Activated T-helper 17 cell treated with anti-CD3 and anti-CD28 coated beads, Interleukin-2, amount 50 U/mL, for 72 hours (primary cell): Measurements from ENCODE around the gene GPR157. TPM values are rescaled to one million over a fixed set of nuclear protein-coding genes. Genes with fewer than 3 reads are reported as not detected.

ENCODE experiments used
- ATAC-seq: fragments of 150-1000 bp; cut with Tn5 transposase; replicated peaks from 2 replicates; pipeline ENCODE4 v1.10.0; 2021; ENCODE audit warnings: mild to moderate bottlenecking, moderate library complexity
- H3K27ac Mint-ChIP-seq: one replicate; pipeline ENCODE4 v1.8.0; 2022; ENCODE audit warnings: mixed read lengths
- H3K27me3 Mint-ChIP-seq: one replicate; pipeline ENCODE4 v1.8.0; 2022; ENCODE audit warnings: mixed read lengths
- H3K36me3 Mint-ChIP-seq: one replicate; pipeline ENCODE4 v1.8.0; 2022; ENCODE audit warnings: low read depth, mild to moderate bottlenecking, mixed read lengths
- H3K4me1 Mint-ChIP-seq: one replicate; pipeline ENCODE4 v1.8.0; 2022; ENCODE audit warnings: mixed read lengths
- H3K4me3 Mint-ChIP-seq: one replicate; pipeline ENCODE4 v1.8.0; 2022; ENCODE audit warnings: mild to moderate bottlenecking, mixed read lengths
- H3K9me3 Mint-ChIP-seq: one replicate; pipeline ENCODE4 v1.8.0; 2022; ENCODE audit warnings: mixed read lengths
- total RNA-seq, 2 donors: library from RNA; stranded (reverse); gene quantifications; one replicate each; pipeline ENCODE4 v1.2.3, GENCODE V29; 2022

The GPR157 gene
- total RNA-seq, 2 donors from 2014 or later = 16.0 to 23.8 TPM

DNA sequence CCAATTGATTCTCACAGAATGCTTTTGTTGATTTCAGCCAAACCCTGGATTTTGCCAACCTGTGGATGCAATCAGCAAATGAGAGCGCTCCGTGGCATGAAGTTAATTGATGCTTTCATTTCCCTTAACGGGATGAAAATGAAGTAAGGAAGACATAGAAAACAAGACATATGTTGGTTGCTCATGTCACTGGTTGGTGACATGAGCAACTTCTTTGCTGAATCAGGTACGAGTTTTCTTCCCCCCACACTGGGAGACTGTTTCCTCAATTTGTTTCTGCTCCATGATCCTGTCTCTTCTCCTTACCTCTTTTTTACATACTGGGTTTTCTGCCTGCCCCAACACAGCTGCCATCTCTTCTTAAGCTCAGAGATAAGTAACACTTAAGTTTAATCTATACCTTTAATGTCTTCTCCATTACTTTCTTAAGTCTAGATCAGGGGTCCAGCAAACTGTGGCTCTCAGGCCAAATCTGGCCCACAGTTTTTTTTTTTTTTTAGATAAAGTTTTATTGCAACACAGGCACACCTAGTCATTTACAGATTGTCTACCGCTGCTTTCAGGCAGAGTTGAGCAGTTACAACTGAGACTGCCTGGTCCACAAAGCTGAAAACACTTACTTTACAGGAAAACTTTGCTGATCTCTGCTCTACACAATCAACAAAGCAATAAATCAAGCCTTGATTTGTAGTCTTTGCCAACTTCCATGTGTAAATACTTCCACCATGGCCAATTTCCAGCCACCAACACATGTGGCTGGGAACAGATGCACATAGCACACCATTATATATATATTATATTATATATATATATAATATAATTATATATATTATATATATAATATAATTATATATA, 13.3 kb downstream of the GPR157 start:
- Mint-ChIP-seq H3K4me3 (no peak overlapping the region), H3K36me3 (no peaks in the 10 kb centered on the region), H3K27me3 (no peaks in the 10 kb centered on the region), H3K4me1 (peaks cover 17% of the 10 kb centered on the region), H3K27ac (no peak overlapping the region), H3K9me3 (no peaks in the 10 kb centered on the region)
- no peak for ATAC-seq

- Mint-ChIP-seq H3K4me1 (peaks cover 17% of the 10 kb centered on the region), H3K9me3 (no peaks in the 10 kb centered on the region), H3K27me3 (no peaks in the 10 kb centered on the region), H3K27ac (peak overlapping the region; percentile 69), H3K36me3 (no peaks in the 10 kb centered on the region), H3K4me3 (peak overlapping the region; percentile 36)
- peak; percentile 74 for ATAC-seq
Measured at GRCh38 chr1:9112961-9113880, 15.7 kb downstream of the GPR157 start.

GRCh38 chr1:9111957-9112356, 16.9 kb downstream of the GPR157 start:
- Mint-ChIP-seq H3K27me3 (no peaks in the 10 kb centered on the region), H3K4me3 (peak overlapping the region; percentile 45), H3K9me3 (no peaks in the 10 kb centered on the region), H3K36me3 (no peaks in the 10 kb centered on the region), H3K4me1 (peaks cover 17% of the 10 kb centered on the region), H3K27ac (peak overlapping the region; percentile 65)
- peak; percentile 86 for ATAC-seq

DNA sequence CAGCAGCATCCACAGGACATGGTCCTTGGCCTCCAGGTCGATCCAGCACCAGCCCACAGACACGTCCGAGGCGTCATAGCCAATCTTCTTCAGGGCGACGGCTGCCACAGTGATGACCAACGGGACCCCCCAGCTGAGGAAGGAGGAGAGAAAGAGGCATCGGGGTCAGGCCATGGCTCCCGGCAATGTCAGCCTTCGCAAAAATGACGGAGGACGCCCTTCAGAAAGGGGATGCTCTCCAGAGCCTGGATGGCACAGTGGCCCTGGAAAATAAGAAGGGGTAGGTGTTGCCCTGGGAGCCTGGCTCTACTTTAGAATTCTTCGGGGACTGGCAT, 17.6 kb downstream of the GPR157 start:
- no peak for ATAC-seq
- Mint-ChIP-seq H3K4me3 (peak overlapping the region; percentile 45), H3K4me1 (peaks cover 17% of the 10 kb centered on the region), H3K27me3 (no peaks in the 10 kb centered on the region), H3K36me3 (no peaks in the 10 kb centered on the region), H3K27ac (peak overlapping the region; percentile 65), H3K9me3 (no peaks in the 10 kb centered on the region)

GRCh38 chr1:9110669-9111356, 18.1 kb downstream of the GPR157 start:
- peak; percentile 52 for ATAC-seq
- peaks cover 17% of the 10 kb centered on the region for H3K4me1 Mint-ChIP-seq
- no peaks in the 10 kb centered on the region for H3K9me3 Mint-ChIP-seq
- no peak overlapping the region for H3K27ac Mint-ChIP-seq
- no peaks in the 10 kb centered on the region for H3K36me3 Mint-ChIP-seq
- H3K27me3 Mint-ChIP-seq = no peaks in the 10 kb centered on the region
- peak overlapping the region; percentile 45 for H3K4me3 Mint-ChIP-seq

DNA sequence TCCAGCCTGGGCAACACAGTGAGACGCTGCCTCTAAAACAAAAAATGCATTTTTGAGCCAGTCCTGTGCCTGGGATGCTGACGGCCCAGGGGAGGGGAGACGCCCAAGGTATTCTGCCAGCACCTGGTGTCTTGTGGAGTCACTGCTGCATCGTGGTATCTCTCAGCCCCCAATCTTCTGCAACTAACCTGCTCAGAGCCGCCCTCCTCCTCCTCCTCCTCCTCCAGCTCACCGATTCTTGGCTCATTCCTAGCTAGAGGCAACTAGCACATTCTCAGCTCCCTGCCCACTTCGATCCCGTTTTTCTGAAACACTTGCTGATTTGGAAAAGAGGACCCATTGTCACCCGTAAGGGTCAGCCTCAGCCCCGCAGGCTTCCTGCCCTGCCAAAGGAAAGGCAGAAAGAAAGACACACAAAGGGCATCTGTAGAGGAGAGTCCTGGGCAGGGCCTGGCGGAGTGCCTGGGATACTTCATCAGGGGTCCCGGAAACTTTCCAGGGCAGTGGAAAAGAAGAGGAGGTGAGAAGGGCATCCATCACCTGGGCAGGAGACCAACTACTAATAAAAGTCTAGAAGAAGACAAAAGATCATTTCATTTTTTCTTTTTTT, 20.7 kb downstream of the GPR157 start:
- no peaks in the 10 kb centered on the region for H3K9me3 Mint-ChIP-seq
- no peak overlapping the region for H3K4me3 Mint-ChIP-seq
- H3K4me1 Mint-ChIP-seq = peaks cover 16% of the 10 kb centered on the region
- ATAC-seq = no peak
- H3K27me3 Mint-ChIP-seq = no peaks in the 10 kb centered on the region
- no peak overlapping the region for H3K27ac Mint-ChIP-seq
- H3K36me3 Mint-ChIP-seq = peaks cover 1% of the 10 kb centered on the region

- Mint-ChIP-seq H3K9me3 (no peaks in the 10 kb centered on the region), H3K4me1 (peaks cover 11% of the 10 kb centered on the region), H3K27me3 (no peaks in the 10 kb centered on the region), H3K4me3 (no peak overlapping the region), H3K27ac (no peak overlapping the region), H3K36me3 (peaks cover 11% of the 10 kb centered on the region)
- ATAC-seq = no peak
Measured at GRCh38 chr1:9107136-9107535, 21.8 kb downstream of the GPR157 start.

DNA sequence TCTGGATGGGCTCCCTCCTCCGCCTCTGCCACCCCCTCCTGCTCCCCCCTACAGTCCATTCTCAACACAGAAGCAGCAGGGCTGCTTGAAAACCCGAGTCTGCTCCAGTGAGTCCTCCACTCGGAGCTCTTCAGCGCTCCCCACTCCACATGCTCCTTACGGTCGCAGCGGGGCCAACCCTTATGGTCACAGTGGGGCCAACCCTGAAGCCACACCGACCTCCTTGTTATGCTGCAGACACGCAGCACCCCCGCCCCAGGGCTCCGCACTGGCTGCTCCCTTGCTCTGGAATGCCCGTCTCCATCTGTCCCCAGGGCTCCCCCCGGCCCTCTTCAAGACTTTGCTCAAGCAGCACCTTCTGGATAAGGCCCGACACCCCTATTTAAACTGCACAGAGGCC, 22.6 kb downstream of the GPR157 start:
- H3K36me3 Mint-ChIP-seq = peaks cover 11% of the 10 kb centered on the region
- H3K9me3 Mint-ChIP-seq = no peaks in the 10 kb centered on the region
- no peak overlapping the region for H3K27ac Mint-ChIP-seq
- H3K4me3 Mint-ChIP-seq = no peak overlapping the region
- peaks cover 6% of the 10 kb centered on the region for H3K4me1 Mint-ChIP-seq
- ATAC-seq = no peak
- no peaks in the 10 kb centered on the region for H3K27me3 Mint-ChIP-seq

DNA sequence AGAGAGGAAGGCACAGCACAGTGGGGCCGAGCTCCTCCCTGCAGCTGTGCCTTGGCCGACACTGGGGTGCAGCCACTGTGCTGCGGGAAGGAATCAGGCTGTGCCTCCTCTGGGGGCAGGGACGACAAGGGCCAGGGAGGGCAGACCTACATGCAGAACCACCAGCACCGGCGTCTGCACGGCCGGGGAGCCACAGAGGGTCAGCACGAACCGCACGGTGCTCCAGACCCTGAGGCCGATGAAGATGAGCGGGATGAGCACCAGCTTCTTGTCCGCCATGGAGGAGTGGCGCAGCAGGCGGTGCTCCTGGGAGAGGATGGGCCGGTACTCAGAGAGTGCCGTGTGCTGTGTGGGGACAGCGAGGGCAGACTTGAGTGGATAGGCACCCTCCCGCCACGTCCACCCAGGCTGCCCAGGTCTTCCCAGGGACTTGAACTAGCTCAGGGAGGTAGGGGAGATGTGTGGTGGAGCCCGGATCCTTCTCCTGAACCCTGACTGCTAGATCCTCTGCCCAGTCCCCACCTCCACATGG, 23.5 kb downstream of the GPR157 start:
- no peak overlapping the region for H3K4me3 Mint-ChIP-seq
- H3K36me3 Mint-ChIP-seq = peaks cover 11% of the 10 kb centered on the region
- no peaks in the 10 kb centered on the region for H3K9me3 Mint-ChIP-seq
- no peaks in the 10 kb centered on the region for H3K4me1 Mint-ChIP-seq
- no peaks in the 10 kb centered on the region for H3K27me3 Mint-ChIP-seq
- no peak overlapping the region for H3K27ac Mint-ChIP-seq
- no peak for ATAC-seq

- no peaks in the 10 kb centered on the region for H3K4me1 Mint-ChIP-seq
- peak; percentile 48 for ATAC-seq
- no peak overlapping the region for H3K4me3 Mint-ChIP-seq
- H3K9me3 Mint-ChIP-seq = no peaks in the 10 kb centered on the region
- H3K27ac Mint-ChIP-seq = no peak overlapping the region
- H3K36me3 Mint-ChIP-seq = peaks cover 11% of the 10 kb centered on the region
- no peaks in the 10 kb centered on the region for H3K27me3 Mint-ChIP-seq
Measured at GRCh38 chr1:9101510-9102146, 27.3 kb downstream of the GPR157 start.

- H3K27me3 Mint-ChIP-seq = peaks cover 1% of the 10 kb centered on the region
- no peaks in the 10 kb centered on the region for H3K4me1 Mint-ChIP-seq
- no peaks in the 10 kb centered on the region for H3K9me3 Mint-ChIP-seq
- no peak for ATAC-seq
- no peak overlapping the region for H3K27ac Mint-ChIP-seq
- peaks cover 11% of the 10 kb centered on the region for H3K36me3 Mint-ChIP-seq
- H3K4me3 Mint-ChIP-seq = no peak overlapping the region
Measured at GRCh38 chr1:9100471-9101043, 28.3 kb downstream of the GPR157 start.

GRCh38 chr1:9099555-9099954, 29.3 kb downstream of the GPR157 start:
- H3K4me3 Mint-ChIP-seq = no peak overlapping the region
- no peak overlapping the region for H3K27ac Mint-ChIP-seq
- no peaks in the 10 kb centered on the region for H3K4me1 Mint-ChIP-seq
- peaks cover 6% of the 10 kb centered on the region for H3K27me3 Mint-ChIP-seq
- peaks cover 11% of the 10 kb centered on the region for H3K36me3 Mint-ChIP-seq
- H3K9me3 Mint-ChIP-seq = no peaks in the 10 kb centered on the region
- no peak for ATAC-seq

GRCh38 chr1:9097947-9098705, 30.8 kb downstream of the GPR157 start:
- H3K4me3 Mint-ChIP-seq = no peak overlapping the region
- peaks cover 6% of the 10 kb centered on the region for H3K27me3 Mint-ChIP-seq
- no peaks in the 10 kb centered on the region for H3K4me1 Mint-ChIP-seq
- peaks cover 9% of the 10 kb centered on the region for H3K36me3 Mint-ChIP-seq
- no peak for ATAC-seq
- no peaks in the 10 kb centered on the region for H3K9me3 Mint-ChIP-seq
- H3K27ac Mint-ChIP-seq = no peak overlapping the region
